Raji (cell line): ENCODE results near the gene GLT6D1.

Experiments used
- POLR2A ChIP-seq: IDR thresholded peaks from 2 replicates; pipeline ENCODE4 v1.6.1; 2011; ENCODE audit warnings: low read depth, low read length, control low read depth; ENCODE audit not compliant: insufficient read depth

GLT6D1 gene

GRCh38 chr9:135574331-135574730 is 65.0 kb downstream of the GLT6D1 start:
- no peak for TF ChIP-seq POLR2A
